SIG-M5 (cell line): ENCODE measurements around the gene MLLT3.

Experiments used
- DNase-seq: peaks from one replicate; lab custom pipeline; 2025; lab: John Stamatoyannopoulos, UW

MLLT3 gene

GRCh38 chr9:20333991-20334390, 288.3 kb downstream of the MLLT3 start:
- no peak for DNase-seq

DNA sequence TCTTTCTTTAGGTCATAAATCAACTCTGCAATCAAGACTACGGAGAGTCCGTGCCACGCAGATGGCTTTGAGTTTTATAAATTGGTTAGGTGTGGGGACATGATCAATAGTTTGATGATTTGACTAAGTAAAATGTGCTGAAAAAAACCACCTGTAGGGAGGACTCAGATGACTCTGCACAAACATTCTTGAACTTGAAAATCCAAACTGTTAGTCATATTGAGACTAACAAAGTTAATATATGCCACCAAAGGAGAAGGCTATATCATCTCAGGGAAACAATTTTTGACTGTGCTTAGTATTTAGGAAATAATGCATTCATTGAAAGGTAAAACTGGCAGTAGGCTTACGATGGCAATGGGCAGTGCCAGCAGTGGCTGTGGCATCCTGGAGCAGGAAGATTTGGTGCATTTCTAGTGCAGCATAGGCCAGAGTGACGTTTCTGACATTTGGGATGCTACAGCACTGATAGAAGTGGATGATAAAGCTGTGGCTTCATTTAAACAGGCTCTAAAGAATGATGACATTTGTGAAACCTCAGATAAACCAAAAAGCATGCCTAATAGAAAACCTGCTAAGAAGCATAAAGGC, 291.1 kb downstream of the MLLT3 start:
- no peak for DNase-seq

GRCh38 chr9:20330688-20331087, 291.6 kb downstream of the MLLT3 start:
- DNase-seq, result no peak

GRCh38 chr9:20326516-20326915, 295.8 kb downstream of the MLLT3 start:
- no peak for DNase-seq

GRCh38 chr9:20325008-20325407, 297.3 kb downstream of the MLLT3 start:
- DNase-seq, result no peak

GRCh38 chr9:20322212-20322611, 300.1 kb downstream of the MLLT3 start:
- no peak for DNase-seq

DNA sequence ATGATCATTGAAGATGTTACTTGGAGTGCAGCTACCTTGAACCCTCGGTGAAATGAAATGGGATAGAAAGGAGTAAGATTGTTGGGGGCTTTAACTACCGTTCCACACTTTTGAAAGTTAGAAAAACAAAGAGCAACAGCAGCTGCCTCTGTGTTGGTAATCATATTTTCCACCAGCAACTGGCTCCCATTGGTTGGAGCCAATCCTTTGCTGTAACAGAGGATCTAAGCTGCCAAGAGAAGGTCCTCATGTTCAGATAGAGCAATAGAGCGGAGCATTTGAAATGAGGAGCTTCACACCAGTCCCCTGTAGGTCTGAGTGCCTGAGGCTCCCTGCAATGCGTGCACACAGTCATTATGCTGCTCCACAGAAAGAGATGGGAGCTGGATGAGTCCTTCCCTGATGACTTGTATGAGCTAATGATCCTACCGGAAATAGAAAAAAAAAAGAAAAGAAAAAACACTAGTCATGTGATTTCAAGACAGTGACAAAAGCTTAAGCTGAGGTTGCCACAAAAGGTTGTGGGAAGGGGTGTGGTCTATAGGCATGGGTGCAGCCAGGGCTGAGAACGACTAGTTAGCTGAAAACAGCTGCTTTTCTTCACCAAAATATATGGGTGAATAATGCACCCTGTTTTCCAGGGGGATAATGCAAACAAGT, 300.7 kb downstream of the MLLT3 start:
- DNase-seq, result no peak

GRCh38 chr9:20320921-20321320, 301.4 kb downstream of the MLLT3 start:
- DNase-seq, result no peak

- DNase-seq, result no peak
Measured at GRCh38 chr9:20319641-20320337, 302.5 kb downstream of the MLLT3 start.

DNA sequence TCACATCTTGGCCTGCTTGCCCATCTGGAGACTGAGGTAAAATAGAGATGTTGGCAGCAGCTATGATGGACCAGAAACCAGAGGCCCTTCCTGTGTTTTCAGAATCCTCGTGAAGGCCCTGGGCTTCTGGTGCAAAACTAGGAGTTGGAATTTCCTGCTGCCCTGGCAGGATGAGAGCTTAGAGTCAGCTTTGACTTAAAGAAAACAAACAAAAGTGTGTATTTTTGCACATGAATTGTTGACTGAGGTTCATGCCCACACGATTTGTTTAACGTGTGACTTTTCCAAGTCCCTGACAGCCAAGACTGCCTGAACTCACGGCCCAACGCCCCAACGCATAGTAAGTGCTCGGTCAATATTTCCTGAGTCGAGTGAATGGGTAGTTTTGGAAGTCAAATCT, 303.1 kb downstream of the MLLT3 start:
- no peak for DNase-seq

DNA sequence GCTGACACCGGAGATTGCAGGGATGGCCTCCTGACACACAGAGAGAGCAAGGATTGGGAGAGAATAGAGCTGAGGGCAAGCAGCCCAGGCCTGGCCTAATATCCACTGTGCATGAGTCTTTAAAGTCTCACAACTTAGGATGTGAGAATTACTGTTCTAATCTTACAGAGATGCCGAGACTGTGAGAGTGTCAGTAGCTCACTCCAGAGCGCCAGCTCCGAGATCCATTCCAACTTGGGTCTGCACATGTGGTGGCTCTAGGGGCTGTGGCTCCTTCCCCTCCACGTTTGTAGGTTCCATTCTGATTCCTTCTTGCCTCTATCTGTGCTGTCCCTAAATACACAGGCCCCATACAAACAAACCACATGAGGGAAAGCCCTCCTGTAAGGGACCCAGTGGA, 304.6 kb downstream of the MLLT3 start:
- no peak for DNase-seq

GRCh38 chr9:20316372-20316771, 305.9 kb downstream of the MLLT3 start:
- no peak for DNase-seq

- no peak for DNase-seq
Measured at GRCh38 chr9:20315677-20316076, 306.6 kb downstream of the MLLT3 start.

- DNase-seq, result no peak
Measured at GRCh38 chr9:20314981-20315380, 307.3 kb downstream of the MLLT3 start.

GRCh38 chr9:20313415-20313814, 308.9 kb downstream of the MLLT3 start:
- no peak for DNase-seq

- no peak for DNase-seq
Measured at GRCh38 chr9:20312732-20313131, 309.6 kb downstream of the MLLT3 start.

DNA sequence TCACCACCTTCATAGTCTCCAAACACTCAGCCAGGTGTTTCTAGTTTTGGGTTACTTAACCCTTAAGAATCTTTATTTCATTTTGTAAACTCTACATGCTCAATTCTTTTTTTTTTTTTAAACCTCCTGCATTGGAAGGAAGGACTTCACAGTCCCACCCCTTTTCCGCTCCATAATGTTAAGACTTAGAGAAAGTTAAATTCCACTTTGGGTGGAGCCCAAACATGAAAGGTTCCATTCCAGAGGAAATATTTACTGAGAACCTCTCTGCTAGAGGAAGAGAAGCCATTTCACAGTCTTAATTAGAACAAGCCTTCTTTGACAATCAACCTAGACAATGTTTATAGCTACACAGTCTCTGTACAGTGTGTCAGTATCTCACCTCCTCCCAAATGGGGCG, 312.3 kb downstream of the MLLT3 start:
- no peak for DNase-seq

DNA sequence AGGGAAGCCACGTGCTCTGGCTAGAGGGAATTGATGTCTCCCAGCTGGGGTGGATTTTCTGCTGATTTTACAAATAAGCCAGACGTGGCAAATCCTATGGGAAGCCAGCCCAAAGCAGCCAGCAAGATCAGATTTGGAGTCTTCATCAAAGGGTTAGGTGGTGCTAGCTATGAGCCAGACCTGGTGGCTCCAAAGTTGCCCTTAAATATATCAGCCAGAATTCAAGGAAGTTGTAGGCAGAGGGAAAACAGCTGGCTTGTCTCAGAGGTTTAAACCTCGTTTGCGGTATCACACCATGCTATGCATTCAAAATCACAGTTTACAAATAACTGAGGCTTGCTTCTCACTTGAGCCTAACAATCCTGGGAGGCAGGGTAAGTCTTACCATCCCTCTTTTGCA, 313.2 kb downstream of the MLLT3 start:
- no peak for DNase-seq

GRCh38 chr9:20307621-20308020, 314.7 kb downstream of the MLLT3 start:
- DNase-seq, result no peak

DNA sequence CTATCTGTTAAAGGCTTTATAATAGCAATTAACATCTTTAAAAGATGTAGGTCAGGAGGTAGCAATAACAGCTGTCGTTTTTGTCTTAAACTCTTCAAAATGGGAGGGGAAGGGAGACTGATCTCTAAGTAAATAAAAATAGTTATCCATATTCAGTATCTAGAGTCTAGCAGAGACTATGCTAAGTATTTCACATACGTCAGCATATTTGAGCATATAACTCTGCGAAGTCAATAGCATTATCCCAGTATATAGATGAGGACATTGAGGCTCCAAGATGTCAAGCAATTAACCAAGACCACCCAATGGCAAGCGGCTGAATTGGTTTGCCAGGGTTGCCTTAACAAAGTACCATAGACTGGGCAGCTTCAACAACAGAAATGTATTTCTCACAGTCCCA, 316.8 kb downstream of the MLLT3 start:
- no peak for DNase-seq

- DNase-seq, result no peak
Measured at GRCh38 chr9:20303996-20304395, 318.3 kb downstream of the MLLT3 start.

- no peak for DNase-seq
Measured at GRCh38 chr9:20303066-20303465, 319.2 kb downstream of the MLLT3 start.

- DNase-seq, result no peak
Measured at GRCh38 chr9:20302197-20302596, 320.1 kb downstream of the MLLT3 start.
